ENCODE results near the gene FBXL17.

FBXL17 gene

GRCh38 chr5:108340131-108340530 is 41.8 kb downstream of the FBXL17 start:
- H3K4me3 ChIP-seq (ENCODE audit: low read length), result no peak overlapping the region
- no peak for DNase-seq (ENCODE audit: low read depth)
- TF ChIP-seq, protein P1, sequence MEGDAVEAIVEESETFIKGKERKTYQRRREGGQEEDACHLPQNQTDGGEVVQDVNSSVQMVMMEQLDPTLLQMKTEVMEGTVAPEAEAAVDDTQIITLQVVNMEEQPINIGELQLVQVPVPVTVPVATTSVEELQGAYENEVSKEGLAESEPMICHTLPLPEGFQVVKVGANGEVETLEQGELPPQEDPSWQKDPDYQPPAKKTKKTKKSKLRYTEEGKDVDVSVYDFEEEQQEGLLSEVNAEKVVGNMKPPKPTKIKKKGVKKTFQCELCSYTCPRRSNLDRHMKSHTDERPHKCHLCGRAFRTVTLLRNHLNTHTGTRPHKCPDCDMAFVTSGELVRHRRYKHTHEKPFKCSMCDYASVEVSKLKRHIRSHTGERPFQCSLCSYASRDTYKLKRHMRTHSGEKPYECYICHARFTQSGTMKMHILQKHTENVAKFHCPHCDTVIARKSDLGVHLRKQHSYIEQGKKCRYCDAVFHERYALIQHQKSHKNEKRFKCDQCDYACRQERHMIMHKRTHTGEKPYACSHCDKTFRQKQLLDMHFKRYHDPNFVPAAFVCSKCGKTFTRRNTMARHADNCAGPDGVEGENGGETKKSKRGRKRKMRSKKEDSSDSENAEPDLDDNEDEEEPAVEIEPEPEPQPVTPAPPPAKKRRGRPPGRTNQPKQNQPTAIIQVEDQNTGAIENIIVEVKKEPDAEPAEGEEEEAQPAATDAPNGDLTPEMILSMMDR (conservative IDR thresholded peaks at IDR 0.05; ENCODE audit: low read depth, low read length), result no peak

DNA sequence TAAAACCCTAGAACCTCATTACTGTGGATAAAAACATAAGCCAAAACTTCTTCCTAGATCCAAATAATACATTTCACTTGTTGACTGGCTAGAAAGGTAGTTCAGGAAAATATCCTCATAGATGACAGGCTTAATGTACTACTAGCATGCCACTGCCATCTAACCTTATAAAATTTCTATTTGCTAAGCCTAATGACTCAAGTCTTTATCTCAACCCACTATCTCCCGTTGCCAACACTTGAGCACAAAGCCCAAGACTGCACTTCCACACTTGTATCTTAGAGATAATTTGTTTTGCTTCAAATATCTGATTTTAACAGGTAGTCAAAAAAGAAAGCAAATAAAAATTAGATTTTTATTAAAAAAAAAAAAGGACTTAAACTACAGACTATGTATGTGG is 42.7 kb downstream of the FBXL17 start:
- no peak overlapping the region for H3K4me3 ChIP-seq (ENCODE audit: low read length)
- DNase-seq (ENCODE audit: low read depth), result no peak
- TF ChIP-seq, protein P1 (conservative IDR thresholded peaks at IDR 0.05; ENCODE audit: low read depth, low read length), result no peak

DNA sequence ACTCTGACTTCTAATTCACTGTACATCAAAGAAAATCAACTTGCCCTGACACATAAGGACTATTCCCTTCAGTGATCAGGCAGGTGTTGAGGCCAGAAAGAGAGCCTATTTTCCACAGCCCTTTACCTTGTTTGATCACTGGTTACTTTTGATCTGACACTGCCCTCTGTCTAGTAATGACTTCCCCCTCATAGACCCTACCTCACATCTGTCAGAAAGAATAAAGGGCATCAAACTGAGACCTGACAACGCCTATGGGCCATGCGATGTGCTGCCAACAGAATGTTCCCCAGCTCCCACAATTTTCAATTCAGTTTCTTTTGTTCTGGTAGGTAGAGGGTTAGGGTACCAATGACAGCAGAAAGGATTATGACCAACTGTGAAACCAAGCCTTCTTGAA is 47.7 kb downstream of the FBXL17 start:
- no peak overlapping the region for H3K4me3 ChIP-seq (ENCODE audit: low read length)
- TF ChIP-seq, protein P1 (conservative IDR thresholded peaks at IDR 0.05; ENCODE audit: low read depth, low read length), result no peak
- no peak for DNase-seq (ENCODE audit: low read depth)

DNA sequence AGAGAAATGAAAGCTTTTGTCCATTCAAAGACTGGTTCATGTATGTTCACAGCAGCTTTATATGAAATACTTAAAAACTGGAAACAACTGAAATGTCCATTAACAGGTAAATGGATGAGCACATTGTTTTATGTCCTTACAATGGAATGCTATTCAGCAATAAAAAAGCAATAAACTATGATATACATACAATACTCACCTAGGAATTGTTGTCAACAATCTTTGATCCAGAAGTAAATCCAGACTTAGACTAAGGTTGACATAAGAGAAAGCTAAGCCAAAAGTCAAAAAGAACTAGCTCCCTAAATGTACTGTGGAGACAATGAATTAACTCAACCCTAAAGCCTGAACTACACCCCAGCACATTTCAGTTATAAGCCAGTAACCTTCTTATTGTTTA is 54.9 kb downstream of the FBXL17 start:
- no peak overlapping the region for H3K4me3 ChIP-seq (ENCODE audit: low read length)
- TF ChIP-seq, protein P1 (conservative IDR thresholded peaks at IDR 0.05; ENCODE audit: low read depth, low read length), result no peak
- DNase-seq (ENCODE audit: low read depth), result no peak

- DNase-seq (ENCODE audit: low read depth), result no peak
- H3K4me3 ChIP-seq (ENCODE audit: low read length), result no peak overlapping the region
- TF ChIP-seq, protein P1 (conservative IDR thresholded peaks at IDR 0.05; ENCODE audit: low read depth, low read length), result no peak
These were observed 57.0 kb downstream of the FBXL17 start for GRCh38 chr5:108324886-108325285.

- no peak for DNase-seq (ENCODE audit: low read depth)
- TF ChIP-seq, protein P1 (conservative IDR thresholded peaks at IDR 0.05; ENCODE audit: low read depth, low read length), result no peak
- H3K4me3 ChIP-seq (ENCODE audit: low read length), result no peak overlapping the region
These were observed 60.6 kb downstream of the FBXL17 start for GRCh38 chr5:108321341-108321740.

- TF ChIP-seq, protein P1 (conservative IDR thresholded peaks at IDR 0.05; ENCODE audit: low read depth, low read length), result no peak
- H3K4me3 ChIP-seq (ENCODE audit: low read length), result no peak overlapping the region
- DNase-seq (ENCODE audit: low read depth), result no peak
These were observed 61.7 kb downstream of the FBXL17 start for GRCh38 chr5:108320231-108320630.

Measured in retinal pigment epithelial cell (primary cell).